ENCODE data around the gene IGF2BP2. TPM values are rescaled to one million over a fixed set of nuclear protein-coding genes. Genes with fewer than 3 reads are reported as not detected.

The IGF2BP2 gene
- total and polyA plus RNA-seq, 2 of the 8 experiments (the other 6 are each of a cell fraction or from before 2014, with no cell fraction given): 7.4 to 121 TPM

- CTCF ChIA-PET (ENCODE audit: partially characterized antibody): interaction anchor here (1.0 to 17.0 kb wide), 9 partner anchors 9 to 183 kb away, joined by 3 to 345 read pairs (median 4); no protein-coding TSS in a partner anchor
- H3K4me2 ChIP-seq (ENCODE audit: insufficient read depth in 1 of 2, low read depth in 2 of 2, low read length in 2 of 2): no peak overlapping the region
- H3K9me3 ChIP-seq (ENCODE audit: insufficient read depth in 2 of 2, low read depth in 1 of 2, low read length in 1 of 2): no peaks in the 10 kb centered on the region
Measured at GRCh38 chr3:185764163-185764979, 60.5 kb downstream of the IGF2BP2 start.

More at GRCh38 chr3:185764163-185764979, 60.5 kb downstream of the IGF2BP2 start:
- Histone ChIP-seq H3K9ac (replicated peaks in 1 of 4; ENCODE audit: extremely low read depth in 1 of 4, low read depth in 3 of 4, low read length in 3 of 4) (no peak overlapping the region), H4K20me1 (replicated peaks in 1 of 2; ENCODE audit: control insufficient read depth in 1 of 2, insufficient read depth in 2 of 2, low read length in 2 of 2) (peaks cover 32 to 37% of the 10 kb centered on the region in 2 experiments), H4K8ac (ENCODE audit: extremely low read depth, insufficient read depth, low read length) (no peak overlapping the region), H2AK5ac (ENCODE audit: low read depth, low read length) (no peak overlapping the region), H2BK20ac (ENCODE audit: low read length) (no peak overlapping the region), H4K5ac (ENCODE audit: insufficient read length, low read depth, low read length) (no peak overlapping the region), H3K56ac (replicated peaks; ENCODE audit: insufficient read length, low read depth, low read length) (no peak overlapping the region), H2BK12ac (ENCODE audit: low read depth, low read length) (no peak overlapping the region), H2BK15ac (ENCODE audit: low read length) (no peak overlapping the region), H2BK5ac (ENCODE audit: low read depth, low read length) (no peak overlapping the region), H2BK120ac (replicated peaks; ENCODE audit: low read depth, low read length) (no peak overlapping the region), H3K23ac (ENCODE audit: insufficient read length) (no peak overlapping the region), H3K27me3 (replicated peaks in 1 of 4; ENCODE audit: control insufficient read depth in 3 of 4, extremely low read depth in 1 of 4, insufficient read depth in 3 of 4, low read length in 3 of 4) (no peaks in the 10 kb centered on the region), H4K91ac (replicated peaks; ENCODE audit: insufficient read length, low read length) (no peak overlapping the region), H3K4me3 (ENCODE audit: extremely low read depth in 1 of 4, insufficient read depth in 2 of 4, low read depth in 3 of 4, low read length in 4 of 4) (no peak overlapping the region), H2AFZ (ENCODE audit: low read length) (no peak overlapping the region), H3K18ac (ENCODE audit: extremely low read depth, low read length) (no peak overlapping the region), H3K79me1 (ENCODE audit: low read depth, low read length) (peaks cover 8% of the 10 kb centered on the region; the same call in 1 of the 2 replicates), H3K14ac (ENCODE audit: insufficient read length) (no peak overlapping the region), H3K36me3 (ENCODE audit: control insufficient read depth in 2 of 4, insufficient read depth in 4 of 4, low read length in 3 of 4) (no peaks in the 10 kb centered on the region), H3K79me2 (ENCODE audit: control insufficient read depth in 1 of 2, insufficient read depth in 2 of 2, low read length in 2 of 2) (peaks cover 11 to 95% of the 10 kb centered on the region in 2 experiments), H3K27ac (ENCODE audit: low read depth, low read length) (no peak overlapping the region), H3K4ac (replicated peaks; ENCODE audit: insufficient read length, low read depth, low read length) (no peak overlapping the region), H3K4me1 (replicated peaks in 1 of 4; ENCODE audit: control insufficient read depth in 3 of 4, insufficient read depth in 4 of 4, low read length in 3 of 4) (peaks cover 0 to 18% (median 8%) of the 10 kb centered on the region in 4 experiments; a peak in 6 of 7 replicates), H3K23me2 (ENCODE audit: low read depth, low read length) (no peaks in the 10 kb centered on the region)
- FAIRE-seq: no peak
- TF ChIP-seq CBX5 (IDR thresholded peaks at IDR 0.05; ENCODE audit: low read depth, low read length): no peak
- no peak for TF ChIP-seq SUZ12 (IDR thresholded peaks at IDR 0.05; ENCODE audit: low read length)
- no peak for TF ChIP-seq KDM5A (IDR thresholded peaks at IDR 0.05; ENCODE audit: low read length)
- no peak for TF ChIP-seq RAD21 (IDR thresholded peaks at IDR 0.05 in 1 of 2, conservative IDR thresholded peaks at IDR 0.05 in 1 of 2; ENCODE audit: low read depth in 2 of 2, low read length in 2 of 2)
- TF ChIP-seq SP2 (IDR thresholded peaks at IDR 0.05; ENCODE audit: low read length): no peak
- no peak for TF ChIP-seq RXRA (IDR thresholded peaks at IDR 0.05; ENCODE audit: insufficient read depth, low read depth, low read length)
- TF ChIP-seq NANOG (IDR thresholded peaks at IDR 0.05; ENCODE audit: insufficient read depth, low read depth, low read length, poor library complexity, severe bottlenecking): no peak
- POLR2A ChIA-PET (ENCODE audit: partially characterized antibody): interaction anchor here (0.8 to 1.8 kb wide), 8 partner anchors 11 to 74 kb away, joined by 3 to 6 read pairs (median 3); no protein-coding TSS in a partner anchor
- WGBS, 2 experiments (ENCODE audit: extremely low coverage in 1 of 2, insufficient coverage in 1 of 2, insufficient read length in 1 of 2, insufficient replicate concordance in 2 of 2, low coverage in 1 of 2, low lambda C conversion rate in 2 of 2, missing lambda C conversion rate in 1 of 2): 88% methylated on average over 6 of the region's 6 CpGs; no CpG with 5 or more reads in 1 of the 2 experiments
- no peak for DNase-seq (ENCODE audit: low read depth in 1 of 2, low spot score in 2 of 2)

Data from H1 (cell line).